LNCaP clone FGC (cell line): ENCODE results near the gene ZNF175.

ENCODE experiments used
- DNase-seq: peaks from one replicate; pipeline ENCODE4 v3.0.0-alpha.2; 2011; ENCODE audit warnings: low read depth
- H3K4me3 ChIP-seq: 2 replicates; pipeline ENCODE4 v1.5.1; 2011; ENCODE audit warnings: mild to moderate bottlenecking, low read depth, low read length, control low read depth
- CTCF ChIP-seq: IDR thresholded peaks from 2 replicates; pipeline ENCODE4 v1.5.1; 2012; ENCODE audit warnings: mild to moderate bottlenecking; ENCODE audit not compliant: control insufficient read depth, insufficient read depth; ENCODE audit errors: extremely low read depth

Gene ZNF175

DNA sequence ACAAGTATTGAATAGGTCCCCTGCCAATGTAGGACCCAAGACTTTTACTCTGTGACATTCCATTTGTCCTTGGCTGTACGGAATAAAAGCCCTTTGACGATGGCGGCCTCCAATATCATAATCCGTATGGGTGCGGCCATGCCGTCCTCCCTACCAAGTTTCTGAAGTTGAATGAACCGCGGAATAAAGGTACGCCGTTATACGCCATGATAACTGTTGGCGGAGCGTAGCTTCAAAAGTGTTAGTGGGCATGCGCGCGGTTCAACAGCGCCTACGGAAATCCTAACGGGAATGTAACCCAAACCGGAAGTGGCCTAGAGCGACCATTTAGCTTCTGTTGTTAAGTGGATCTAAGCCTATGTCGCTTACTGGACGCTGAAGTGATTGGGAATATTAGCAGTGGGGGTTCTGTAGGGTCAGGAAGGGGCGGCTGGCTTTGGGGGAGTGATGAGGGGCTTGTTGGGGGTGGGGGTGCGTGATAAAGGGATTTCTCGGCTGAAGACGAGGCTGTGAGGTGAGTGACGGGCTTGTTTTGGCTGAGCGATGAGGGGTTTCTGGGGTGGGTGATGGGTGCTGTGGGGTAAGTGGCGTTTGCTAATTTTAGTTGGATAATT, at the start of gene ZNF175:
Gene ZNF175, plus strand, starts transcription at position 322 of the 614 bp plus-strand sequence. CDS start 2,047 bp downstream, outside the sequence.
- no peak for TF ChIP-seq CTCF
- peak; percentile 95 for DNase-seq
- peak within 1 kb of the TSS; percentile 65 for H3K4me3 ChIP-seq

- DNase-seq: no peak
- no peak for TF ChIP-seq CTCF
- H3K4me3 ChIP-seq: no peak overlapping the region
Observed at GRCh38 chr19:51521357-51521756, 49.7 kb upstream of the ZNF175 start.

DNA sequence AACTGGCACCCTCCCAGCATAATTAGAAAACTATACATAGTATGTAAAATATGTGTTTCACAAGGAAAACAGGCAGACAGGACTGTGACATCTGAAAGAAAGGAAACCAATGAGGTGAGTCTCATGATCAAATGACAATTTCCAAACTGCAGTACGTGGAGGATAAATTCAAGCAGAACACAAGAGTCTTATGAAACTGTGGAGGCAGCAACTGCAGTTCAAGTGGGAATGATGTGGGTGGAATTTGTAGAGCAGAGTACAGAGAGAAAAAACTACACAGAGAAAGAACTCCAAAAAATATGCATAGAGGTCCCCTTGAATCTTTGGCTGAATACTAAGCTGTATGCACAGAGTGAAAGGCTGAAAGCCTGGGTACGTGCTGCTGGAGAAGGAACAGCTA, 49.3 kb upstream of the ZNF175 start:
- TF ChIP-seq CTCF: no peak
- no peak overlapping the region for H3K4me3 ChIP-seq
- no peak for DNase-seq

- H3K4me3 ChIP-seq: no peak overlapping the region
- no peak for DNase-seq
- no peak for TF ChIP-seq CTCF
Observed at GRCh38 chr19:51524666-51525264, 46.3 kb upstream of the ZNF175 start.

DNA sequence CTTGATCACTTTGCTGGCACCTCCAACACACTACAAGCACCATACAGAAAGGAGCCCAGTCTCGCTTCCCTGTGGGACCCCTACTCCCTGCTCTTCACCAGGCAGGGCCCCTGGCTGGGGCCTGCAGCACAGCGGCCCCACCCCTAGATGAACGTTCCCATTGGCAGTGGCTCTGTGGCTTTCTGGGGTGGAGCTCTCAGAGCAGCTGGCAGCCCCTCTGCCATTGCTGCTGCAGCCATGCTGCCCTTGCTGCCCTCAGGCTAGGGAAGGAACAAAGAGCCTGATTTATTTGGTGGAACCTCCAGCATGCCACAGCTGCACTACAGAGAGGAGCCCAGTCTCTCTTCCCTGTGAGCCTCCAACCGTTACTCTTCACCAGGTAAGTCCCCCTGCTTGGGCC, 45.4 kb upstream of the ZNF175 start:
- no peak for DNase-seq
- TF ChIP-seq CTCF: no peak

DNA sequence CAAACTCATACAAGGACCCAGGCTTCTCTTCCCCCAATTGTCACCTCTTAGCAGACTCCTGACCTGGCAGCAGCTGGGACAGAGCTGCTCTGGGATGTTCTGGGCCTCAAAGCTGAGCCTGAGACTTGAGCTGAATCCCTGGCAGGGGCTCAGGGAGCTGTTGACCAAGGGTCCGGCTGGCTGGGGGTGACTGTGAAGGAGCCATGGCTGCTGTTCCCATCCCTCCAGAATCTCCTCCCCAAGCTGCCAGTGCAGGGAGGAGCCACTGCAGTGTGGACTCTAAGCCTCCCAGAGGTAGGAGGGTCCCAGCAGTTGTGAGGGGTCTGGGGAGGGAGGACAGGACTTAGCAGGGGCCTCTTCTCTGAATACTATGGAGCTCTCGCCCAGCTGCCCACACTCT, 41.8 kb upstream of the ZNF175 start:
- no peak overlapping the region for H3K4me3 ChIP-seq
- no peak for TF ChIP-seq CTCF
- DNase-seq: no peak

More for the DNA sequence above, 45.4 kb upstream of the ZNF175 start:
- H3K4me3 ChIP-seq: no peak overlapping the region

GRCh38 chr19:51530616-51531015, 40.5 kb upstream of the ZNF175 start:
- H3K4me3 ChIP-seq: no peak overlapping the region
- no peak for DNase-seq
- TF ChIP-seq CTCF: no peak
